Muscle layer of colon (tissue), 2 donors: Measurements from ENCODE around the gene PALD1.

Experiments
- H3K27ac ChIP-seq: one replicate; pipeline ENCODE4 v1.7.0; 2013; ENCODE audit warnings: low read depth, mild to moderate bottlenecking, low read length, moderate library complexity
- H3K27me3 ChIP-seq, 2 donors: one replicate each; pipeline ENCODE4 v1.7.0; 2013; ENCODE audit warnings: low read length in 2 of 2, mild to moderate bottlenecking in 2 of 2; ENCODE audit not compliant: insufficient read depth in 2 of 2, control insufficient read depth in 1 of 2
- H3K36me3 ChIP-seq: one replicate; pipeline ENCODE4 v1.7.0; 2013; ENCODE audit warnings: mild to moderate bottlenecking, low read length; ENCODE audit not compliant: insufficient read depth
- H3K4me1 ChIP-seq: one replicate; pipeline ENCODE4 v1.7.0; 2013; ENCODE audit warnings: mild to moderate bottlenecking, low read length; ENCODE audit not compliant: insufficient read depth
- H3K4me3 ChIP-seq, 2 donors: one replicate each; pipeline ENCODE4 v1.7.0; 2013; ENCODE audit warnings: low read length in 2 of 2, low read depth in 1 of 2, mild to moderate bottlenecking in 1 of 2, moderate library complexity in 1 of 2
- H3K9ac ChIP-seq: one replicate; pipeline ENCODE4 v1.7.0; 2013; ENCODE audit warnings: low read length
- H3K9me3 ChIP-seq: one replicate; pipeline ENCODE4 v1.7.0; 2013; ENCODE audit warnings: mild to moderate bottlenecking, low read length
- donor health status: abdominal sarcoma.
- donor health status: Adenocarcinoma of cecum.

The PALD1 gene

DNA sequence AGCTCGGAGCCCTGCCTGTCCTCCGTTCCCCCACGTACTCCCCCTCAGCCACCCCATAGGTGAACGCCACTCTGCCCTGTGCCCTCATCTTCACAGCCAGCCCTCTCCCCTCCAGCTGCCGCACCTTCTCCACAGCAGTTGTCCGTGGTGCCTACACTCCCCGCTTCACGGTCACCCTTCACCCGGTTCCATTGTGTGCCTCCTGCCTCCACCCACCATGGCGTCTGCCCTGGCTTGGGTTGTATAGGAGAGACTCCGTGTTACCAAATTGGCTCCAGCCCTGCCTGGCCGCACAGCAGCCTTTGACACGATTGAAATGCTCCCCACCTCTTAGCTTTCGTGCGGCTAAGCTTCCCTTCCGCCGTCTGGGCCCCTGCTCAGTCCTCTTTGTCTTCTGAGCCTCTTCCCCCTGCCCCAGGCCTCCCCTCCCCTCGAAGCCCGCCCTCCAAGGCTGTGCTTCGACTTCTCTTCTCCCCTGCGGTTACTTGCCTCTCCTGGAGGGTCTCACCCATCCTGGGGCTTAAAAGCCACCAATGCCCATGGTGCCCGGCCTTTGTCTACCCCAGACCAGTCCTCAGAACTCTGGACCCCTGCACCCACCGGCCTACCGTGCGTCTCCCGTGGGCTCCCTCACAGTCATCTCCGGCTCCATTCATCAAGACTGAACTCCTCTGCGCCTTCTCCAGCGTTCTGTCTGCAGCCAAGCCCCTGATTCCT is 18.6 kb upstream of the PALD1 start:
- Histone ChIP-seq H3K4me3 (no peak overlapping the region), H3K27ac (peak overlapping the region; percentile 52), H3K36me3 (no peaks in the 10 kb centered on the region), H3K4me1 (peaks cover 22% of the 10 kb centered on the region), H3K9me3 (no peaks in the 10 kb centered on the region), H3K9ac (peak overlapping the region; percentile 21), H3K27me3 (peaks cover 0 to 6% of the 10 kb centered on the region in 2 donors)

GRCh38 chr10:70461397-70462348 is 16.9 kb upstream of the PALD1 start:
- no peak overlapping the region for H3K9ac ChIP-seq
- H3K9me3 ChIP-seq: no peaks in the 10 kb centered on the region
- no peaks in the 10 kb centered on the region for H3K36me3 ChIP-seq
- H3K27me3 ChIP-seq: peaks cover 0 to 6% of the 10 kb centered on the region in 2 donors
- no peak overlapping the region for H3K4me3 ChIP-seq
- peaks cover 22% of the 10 kb centered on the region for H3K4me1 ChIP-seq
- H3K27ac ChIP-seq: peak overlapping the region; percentile 63

GRCh38 chr10:70462349-70462984 is 16.1 kb upstream of the PALD1 start:
- peaks cover 0 to 6% of the 10 kb centered on the region in 2 donors for H3K27me3 ChIP-seq
- no peaks in the 10 kb centered on the region for H3K36me3 ChIP-seq
- H3K4me3 ChIP-seq: no peak overlapping the region
- H3K9me3 ChIP-seq: no peaks in the 10 kb centered on the region
- H3K4me1 ChIP-seq: peaks cover 21% of the 10 kb centered on the region
- peak overlapping the region; percentile 63 for H3K27ac ChIP-seq
- no peak overlapping the region for H3K9ac ChIP-seq

GRCh38 chr10:70465278-70465677 is 13.3 kb upstream of the PALD1 start:
- no peak overlapping the region for H3K27ac ChIP-seq
- no peak overlapping the region for H3K9ac ChIP-seq
- no peaks in the 10 kb centered on the region for H3K9me3 ChIP-seq
- H3K36me3 ChIP-seq: no peaks in the 10 kb centered on the region
- no peaks in the 10 kb centered on the region for H3K27me3 ChIP-seq
- H3K4me1 ChIP-seq: peaks cover 19% of the 10 kb centered on the region
- no peak overlapping the region for H3K4me3 ChIP-seq

DNA sequence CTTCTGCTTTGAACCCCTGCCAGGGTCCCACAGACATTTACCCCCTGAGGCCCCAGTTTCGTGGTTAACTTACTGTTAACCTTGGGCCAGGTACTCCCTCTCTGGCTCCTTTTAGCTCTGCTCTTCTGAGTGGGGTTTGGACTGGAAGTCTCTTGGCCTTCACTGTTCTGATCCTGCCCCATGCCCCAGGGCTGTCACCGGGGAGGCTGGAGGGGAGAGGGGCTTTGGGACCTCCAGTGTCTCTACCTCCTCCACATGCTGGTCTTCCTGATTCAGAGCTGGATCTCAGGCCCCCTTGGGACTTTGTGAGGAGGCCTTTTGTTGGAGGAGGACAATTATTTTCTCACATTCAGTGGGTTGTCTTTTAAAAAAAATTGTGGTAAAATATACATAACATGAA is 12.7 kb upstream of the PALD1 start:
- Histone ChIP-seq H3K36me3 (no peaks in the 10 kb centered on the region), H3K27ac (no peak overlapping the region), H3K27me3 (no peaks in the 10 kb centered on the region), H3K9me3 (no peaks in the 10 kb centered on the region), H3K9ac (no peak overlapping the region), H3K4me1 (peaks cover 19% of the 10 kb centered on the region), H3K4me3 (no peak overlapping the region)

- Histone ChIP-seq H3K27me3 (no peaks in the 10 kb centered on the region), H3K9me3 (no peaks in the 10 kb centered on the region), H3K9ac (no peak overlapping the region), H3K27ac (no peak overlapping the region), H3K36me3 (no peaks in the 10 kb centered on the region), H3K4me1 (peaks cover 15% of the 10 kb centered on the region), H3K4me3 (no peak overlapping the region)
Observed at GRCh38 chr10:70466951-70467350, 11.6 kb upstream of the PALD1 start.

GRCh38 chr10:70472799-70473454 is 5.6 kb upstream of the PALD1 start:
- Histone ChIP-seq H3K4me3 (no peak overlapping the region), H3K4me1 (peaks cover 10% of the 10 kb centered on the region), H3K36me3 (no peaks in the 10 kb centered on the region), H3K27me3 (no peaks in the 10 kb centered on the region), H3K27ac (no peak overlapping the region), H3K9ac (no peak overlapping the region), H3K9me3 (no peaks in the 10 kb centered on the region)

DNA sequence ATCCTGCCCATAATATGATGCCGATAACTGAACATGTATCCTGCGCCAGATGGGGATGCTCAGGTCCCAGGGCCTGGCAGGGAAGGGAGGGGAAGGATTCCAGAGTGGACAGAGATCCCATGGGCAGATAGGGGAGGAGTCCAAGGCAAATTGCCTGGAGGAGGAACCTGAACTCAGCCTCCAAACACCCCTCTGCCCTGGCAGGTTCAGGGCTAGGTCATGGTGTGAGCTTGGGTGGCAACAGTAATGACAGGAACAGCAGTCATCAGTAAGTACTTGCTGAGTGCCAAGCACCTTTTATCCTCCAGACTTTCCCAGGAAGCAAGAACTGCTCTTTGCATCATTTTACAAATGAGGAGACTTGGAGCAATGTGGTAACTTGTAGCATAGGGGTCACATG is 3.8 kb upstream of the PALD1 start:
- H3K27me3 ChIP-seq: no peaks in the 10 kb centered on the region
- H3K27ac ChIP-seq: no peak overlapping the region
- no peaks in the 10 kb centered on the region for H3K36me3 ChIP-seq
- no peak overlapping the region for H3K4me3 ChIP-seq
- no peak overlapping the region for H3K9ac ChIP-seq
- peaks cover 16% of the 10 kb centered on the region for H3K4me1 ChIP-seq
- no peaks in the 10 kb centered on the region for H3K9me3 ChIP-seq

DNA sequence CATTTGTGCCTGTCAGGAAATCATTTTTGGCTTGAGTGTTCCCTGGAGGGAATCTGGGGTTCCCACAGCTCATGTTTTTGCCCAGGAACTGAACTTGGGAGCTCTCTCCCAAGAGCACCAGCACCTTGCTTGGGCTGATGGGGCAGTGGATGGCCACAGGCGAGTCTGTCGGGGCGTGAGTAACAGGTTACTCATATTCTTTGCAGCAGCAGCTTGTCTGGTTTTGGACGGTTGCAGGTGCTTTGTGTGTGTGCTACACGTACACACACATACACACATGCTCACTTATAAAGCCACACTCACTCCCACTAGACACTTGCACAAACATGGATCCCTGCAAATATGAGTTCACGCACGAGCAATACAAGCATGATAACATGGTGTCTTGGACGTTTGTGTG is 2.9 kb upstream of the PALD1 start:
- Histone ChIP-seq H3K27me3 (no peaks in the 10 kb centered on the region), H3K9ac (no peak overlapping the region), H3K4me3 (no peak overlapping the region), H3K4me1 (peaks cover 20% of the 10 kb centered on the region), H3K27ac (no peak overlapping the region), H3K9me3 (no peaks in the 10 kb centered on the region), H3K36me3 (no peaks in the 10 kb centered on the region)

- H3K4me1 ChIP-seq: peaks cover 22% of the 10 kb centered on the region
- no peak overlapping the region for H3K9ac ChIP-seq
- H3K9me3 ChIP-seq: no peaks in the 10 kb centered on the region
- H3K36me3 ChIP-seq: no peaks in the 10 kb centered on the region
- no peak overlapping the region for H3K4me3 ChIP-seq
- no peak overlapping the region for H3K27ac ChIP-seq
- H3K27me3 ChIP-seq: no peaks in the 10 kb centered on the region
Observed at GRCh38 chr10:70476249-70477035, 2.1 kb upstream of the PALD1 start.
